Measurements from ENCODE around the gene KRT73.

- no peak for TF ChIP-seq POLR2A (IDR thresholded peaks at IDR 0.05)
- no peak for TF ChIP-seq POLR2AphosphoS5 (IDR thresholded peaks at IDR 0.05)
- TF ChIP-seq CTCF (IDR thresholded peaks at IDR 0.05) = no peak
- no peak for TF ChIP-seq EP300 (IDR thresholded peaks at IDR 0.05; ENCODE audit: low read depth)
Measured at GRCh38 chr12:52617403-52617785, 965 bp downstream of the KRT73 start.

All from transverse colon (tissue), 4 donors.